ENCODE results near the gene DPP4. TPM values are rescaled to one million over a fixed set of nuclear protein-coding genes. Genes with fewer than 3 reads are reported as not detected.

DPP4 gene
- total RNA-seq, 1 experiment from 2014 or later, result 23.3 TPM

DNA sequence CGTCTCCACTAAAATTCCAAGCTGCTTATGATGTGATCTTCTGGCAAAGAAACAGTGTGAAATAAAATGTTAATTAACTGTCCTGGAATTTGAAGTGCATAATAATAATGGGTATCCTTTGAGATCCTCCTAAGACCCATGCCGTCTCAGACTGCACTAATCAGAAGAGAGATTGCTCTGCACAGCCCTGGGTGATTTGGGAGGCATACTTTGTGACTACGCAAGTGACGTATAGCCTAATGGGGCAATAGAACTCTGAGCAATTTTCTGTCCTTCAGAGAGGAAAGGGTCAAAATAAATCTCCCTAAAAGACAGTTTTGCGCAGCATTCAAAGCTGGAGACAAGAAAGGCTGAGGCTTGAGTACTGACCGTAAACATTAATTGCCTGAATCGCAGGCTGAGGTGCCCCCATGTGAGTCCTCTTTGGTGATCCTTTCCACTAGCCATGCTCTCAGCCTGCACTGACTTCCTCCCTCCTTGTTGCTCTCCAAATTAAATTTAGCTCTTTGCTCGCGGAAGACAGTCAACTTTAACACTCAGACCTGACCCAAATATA is 76.0 kb downstream of the DPP4 start:
- Histone ChIP-seq H3K4me2 (ENCODE audit: low read length) (no peak overlapping the region), H3K9me2 (replicated peaks; ENCODE audit: low read length) (no peaks in the 10 kb centered on the region), H3K27me3 (ENCODE audit: low read length) (no peaks in the 10 kb centered on the region), H3F3A (ENCODE audit: low read length, unreplicated experiment) (no peaks in the 10 kb centered on the region), H4K20me1 (ENCODE audit: low read length) (no peaks in the 10 kb centered on the region), H3K79me2 (ENCODE audit: low read length) (no peaks in the 10 kb centered on the region), H2AFZ (ENCODE audit: low read length) (no peak overlapping the region), H3K4me3 (ENCODE audit: low read length) (no peak overlapping the region), H3K9me3 (ENCODE audit: low read length) (no peaks in the 10 kb centered on the region), H3K36me3 (ENCODE audit: low read depth, low read length) (no peaks in the 10 kb centered on the region), H3K4me1 (ENCODE audit: insufficient read depth, low read length) (peaks cover 8% of the 10 kb centered on the region), H3K9ac (ENCODE audit: low read length) (no peak overlapping the region), H3K27ac (ENCODE audit: low read length) (no peak overlapping the region)
- BruUV-seq (replicated peaks), result no TSS peak
- ChIA-PET POLR2A (ENCODE audit: unreplicated experiment) (no interaction called here), CTCF (no interaction called here)
- no peak for DNase-seq
- TF ChIP-seq EZH2 (IDR thresholded peaks at IDR 0.05; ENCODE audit: low read length, unreplicated experiment) (no peak), EZH2phosphoT487 (IDR thresholded peaks at IDR 0.05; ENCODE audit: borderline replicate concordance, low read length) (no peak)
- TF ChIP-seq, protein P1, sequence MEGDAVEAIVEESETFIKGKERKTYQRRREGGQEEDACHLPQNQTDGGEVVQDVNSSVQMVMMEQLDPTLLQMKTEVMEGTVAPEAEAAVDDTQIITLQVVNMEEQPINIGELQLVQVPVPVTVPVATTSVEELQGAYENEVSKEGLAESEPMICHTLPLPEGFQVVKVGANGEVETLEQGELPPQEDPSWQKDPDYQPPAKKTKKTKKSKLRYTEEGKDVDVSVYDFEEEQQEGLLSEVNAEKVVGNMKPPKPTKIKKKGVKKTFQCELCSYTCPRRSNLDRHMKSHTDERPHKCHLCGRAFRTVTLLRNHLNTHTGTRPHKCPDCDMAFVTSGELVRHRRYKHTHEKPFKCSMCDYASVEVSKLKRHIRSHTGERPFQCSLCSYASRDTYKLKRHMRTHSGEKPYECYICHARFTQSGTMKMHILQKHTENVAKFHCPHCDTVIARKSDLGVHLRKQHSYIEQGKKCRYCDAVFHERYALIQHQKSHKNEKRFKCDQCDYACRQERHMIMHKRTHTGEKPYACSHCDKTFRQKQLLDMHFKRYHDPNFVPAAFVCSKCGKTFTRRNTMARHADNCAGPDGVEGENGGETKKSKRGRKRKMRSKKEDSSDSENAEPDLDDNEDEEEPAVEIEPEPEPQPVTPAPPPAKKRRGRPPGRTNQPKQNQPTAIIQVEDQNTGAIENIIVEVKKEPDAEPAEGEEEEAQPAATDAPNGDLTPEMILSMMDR (conservative IDR thresholded peaks at IDR 0.05; ENCODE audit: low read depth, low read length), result no peak
- intact Hi-C loops (cut with micrococcal nuclease), result no loop called here
- no peak for ATAC-seq

DNA sequence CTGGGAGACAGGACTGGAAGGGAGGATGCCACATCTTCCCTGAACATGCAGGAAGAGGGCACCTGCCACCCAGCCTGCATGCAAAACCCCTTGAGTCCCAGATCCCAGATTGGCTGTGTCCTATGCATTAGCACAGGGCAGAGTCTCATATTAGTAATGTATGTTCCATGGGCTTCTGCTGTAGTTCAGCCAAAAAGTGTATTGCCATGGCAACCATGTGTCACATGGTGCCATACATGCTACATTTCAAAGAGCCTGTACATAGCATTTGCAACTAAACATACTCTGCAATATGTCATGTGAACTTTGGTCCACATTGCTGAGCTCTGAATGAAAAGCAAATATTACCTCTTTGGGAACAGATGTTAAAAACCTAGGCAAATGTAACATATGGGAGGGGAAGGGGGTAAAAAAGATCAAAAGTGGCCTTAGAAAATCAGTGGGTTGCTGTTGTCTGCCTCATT is 78.4 kb downstream of the DPP4 start:
- no peak for TF ChIP-seq EZH2phosphoT487 (IDR thresholded peaks at IDR 0.05; ENCODE audit: borderline replicate concordance, low read length)
- TF ChIP-seq, protein P1 (conservative IDR thresholded peaks at IDR 0.05; ENCODE audit: low read depth, low read length), result no peak
- no peak for TF ChIP-seq EZH2 (IDR thresholded peaks at IDR 0.05; ENCODE audit: low read length, unreplicated experiment)
- POLR2A ChIA-PET (ENCODE audit: unreplicated experiment), result no interaction called here
- no TSS peak for BruUV-seq (replicated peaks)

DNA sequence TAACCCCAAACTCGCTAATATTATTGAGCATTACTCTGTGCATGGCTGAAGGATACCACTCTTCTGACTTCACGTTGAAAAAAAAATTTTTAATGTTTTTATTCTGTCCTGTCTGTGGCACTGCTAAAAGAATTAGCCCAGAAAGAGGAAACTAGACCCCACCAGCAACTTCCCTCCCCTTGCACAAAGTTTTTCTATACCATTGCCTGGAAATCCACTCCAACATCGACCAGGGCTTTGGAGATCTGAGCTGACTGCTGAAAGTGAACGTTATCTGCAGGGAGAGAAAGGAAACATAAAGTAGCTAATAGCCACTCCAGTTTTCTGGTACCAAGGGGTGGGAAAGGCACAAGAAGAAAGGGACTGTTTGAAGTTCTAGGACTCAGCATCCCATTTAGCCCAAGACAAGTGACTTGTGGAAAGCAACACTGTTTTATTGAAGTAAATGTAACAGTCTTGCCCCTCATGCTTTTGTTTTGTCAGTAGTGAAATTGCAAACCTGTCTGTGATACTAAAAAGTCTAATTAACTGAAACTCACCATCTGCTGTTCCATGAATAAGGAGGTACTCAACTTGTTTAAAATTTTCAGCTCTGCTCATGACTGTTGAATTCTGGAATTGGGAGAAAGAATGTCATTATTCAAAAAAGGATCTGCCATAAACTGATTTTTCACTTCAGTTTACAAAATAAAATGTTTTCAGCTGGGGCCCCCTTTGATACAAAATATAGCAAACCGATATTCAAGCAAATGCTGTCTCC is 79.1 kb downstream of the DPP4 start:
- TF ChIP-seq, protein P1 (conservative IDR thresholded peaks at IDR 0.05; ENCODE audit: low read depth, low read length), result no peak
- TF ChIP-seq EZH2phosphoT487 (IDR thresholded peaks at IDR 0.05; ENCODE audit: borderline replicate concordance, low read length) (no peak), EZH2 (IDR thresholded peaks at IDR 0.05; ENCODE audit: low read length, unreplicated experiment) (no peak)
- Histone ChIP-seq H3K9me3 (ENCODE audit: low read length) (no peaks in the 10 kb centered on the region), H3K79me2 (ENCODE audit: low read length) (no peaks in the 10 kb centered on the region), H4K20me1 (ENCODE audit: low read length) (no peaks in the 10 kb centered on the region), H3K27me3 (ENCODE audit: low read length) (no peaks in the 10 kb centered on the region), H3K4me1 (ENCODE audit: insufficient read depth, low read length) (peaks cover 32% of the 10 kb centered on the region), H3K4me3 (ENCODE audit: low read length) (no peak overlapping the region), H3K9me2 (replicated peaks; ENCODE audit: low read length) (no peaks in the 10 kb centered on the region), H3K9ac (ENCODE audit: low read length) (no peak overlapping the region), H3K27ac (ENCODE audit: low read length) (no peak overlapping the region), H3K4me2 (ENCODE audit: low read length) (no peak overlapping the region), H3K36me3 (ENCODE audit: low read depth, low read length) (no peaks in the 10 kb centered on the region), H3F3A (ENCODE audit: low read length, unreplicated experiment) (no peaks in the 10 kb centered on the region), H2AFZ (ENCODE audit: low read length) (no peak overlapping the region)
- ATAC-seq (no peak), DNase-seq (no peak)
- CTCF ChIA-PET, result no interaction called here
- POLR2A ChIA-PET (ENCODE audit: unreplicated experiment), result no interaction called here
- BruUV-seq (replicated peaks), result no TSS peak
- intact Hi-C loops (cut with micrococcal nuclease), result no loop called here

More for the DNA sequence above, 78.4 kb downstream of the DPP4 start:
- Histone ChIP-seq H3F3A (ENCODE audit: low read length, unreplicated experiment) (no peaks in the 10 kb centered on the region), H3K79me2 (ENCODE audit: low read length) (no peaks in the 10 kb centered on the region), H3K9me3 (ENCODE audit: low read length) (no peaks in the 10 kb centered on the region), H3K27me3 (ENCODE audit: low read length) (no peaks in the 10 kb centered on the region), H3K36me3 (ENCODE audit: low read depth, low read length) (no peaks in the 10 kb centered on the region), H3K9ac (ENCODE audit: low read length) (no peak overlapping the region), H3K27ac (ENCODE audit: low read length) (no peak overlapping the region), H3K4me3 (ENCODE audit: low read length) (no peak overlapping the region), H3K4me1 (ENCODE audit: insufficient read depth, low read length) (peaks cover 27% of the 10 kb centered on the region), H3K4me2 (ENCODE audit: low read length) (0 out of 2 replicates have a peak overlapping the region, but pooled peaks have one; percentile 11), H2AFZ (ENCODE audit: low read length) (no peak overlapping the region), H4K20me1 (ENCODE audit: low read length) (no peaks in the 10 kb centered on the region), H3K9me2 (replicated peaks; ENCODE audit: low read length) (no peaks in the 10 kb centered on the region)
- CTCF ChIA-PET, result no interaction called here
- ATAC-seq (no peak), DNase-seq (no peak)
- intact Hi-C loops (cut with micrococcal nuclease), result no loop called here

All from PC-3 (cell line).